Raji (cell line): ENCODE results near the gene CTRL.
A peak's percentile ranks its signal among the peaks of the same experiment; 100 is the strongest.

Source experiments
- POLR2A ChIP-seq: IDR thresholded peaks from 2 replicates; pipeline ENCODE4 v1.6.1; 2011; ENCODE audit warnings: low read depth, low read length, control low read depth; ENCODE audit not compliant: insufficient read depth

CTRL gene

DNA sequence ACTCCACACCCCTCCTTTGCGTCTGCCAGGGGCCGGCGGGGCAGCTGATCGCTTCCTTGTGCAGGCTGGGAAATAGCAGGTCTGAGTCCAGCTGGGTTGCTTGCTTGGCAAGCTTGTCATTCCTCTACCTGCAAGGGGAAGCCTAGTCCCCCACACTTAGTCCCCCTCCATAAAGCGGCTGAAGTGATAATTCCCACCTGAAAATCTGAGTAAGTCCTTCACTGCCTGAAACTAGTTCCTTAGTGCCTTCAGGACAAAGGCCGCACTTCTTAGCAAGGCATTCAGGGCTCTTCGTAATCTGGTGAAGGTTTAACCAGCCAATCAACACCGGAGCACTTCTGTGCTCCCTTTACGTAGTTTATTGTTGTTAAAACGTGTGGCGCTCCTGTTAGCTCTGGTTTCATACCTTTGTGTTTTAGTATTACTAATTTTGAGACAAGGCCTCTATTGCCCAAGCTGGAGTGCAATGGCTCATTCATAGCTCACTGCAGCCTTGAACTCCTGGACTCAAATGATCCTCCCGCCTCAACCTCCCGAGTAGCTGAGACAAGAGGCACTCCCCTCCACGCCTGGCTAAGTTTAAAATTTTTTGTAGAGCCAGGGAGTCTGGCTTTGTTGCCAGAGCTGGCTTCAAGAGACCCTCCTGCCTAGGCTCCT is 37.8 kb downstream of the CTRL start:
- no peak for TF ChIP-seq POLR2A

DNA sequence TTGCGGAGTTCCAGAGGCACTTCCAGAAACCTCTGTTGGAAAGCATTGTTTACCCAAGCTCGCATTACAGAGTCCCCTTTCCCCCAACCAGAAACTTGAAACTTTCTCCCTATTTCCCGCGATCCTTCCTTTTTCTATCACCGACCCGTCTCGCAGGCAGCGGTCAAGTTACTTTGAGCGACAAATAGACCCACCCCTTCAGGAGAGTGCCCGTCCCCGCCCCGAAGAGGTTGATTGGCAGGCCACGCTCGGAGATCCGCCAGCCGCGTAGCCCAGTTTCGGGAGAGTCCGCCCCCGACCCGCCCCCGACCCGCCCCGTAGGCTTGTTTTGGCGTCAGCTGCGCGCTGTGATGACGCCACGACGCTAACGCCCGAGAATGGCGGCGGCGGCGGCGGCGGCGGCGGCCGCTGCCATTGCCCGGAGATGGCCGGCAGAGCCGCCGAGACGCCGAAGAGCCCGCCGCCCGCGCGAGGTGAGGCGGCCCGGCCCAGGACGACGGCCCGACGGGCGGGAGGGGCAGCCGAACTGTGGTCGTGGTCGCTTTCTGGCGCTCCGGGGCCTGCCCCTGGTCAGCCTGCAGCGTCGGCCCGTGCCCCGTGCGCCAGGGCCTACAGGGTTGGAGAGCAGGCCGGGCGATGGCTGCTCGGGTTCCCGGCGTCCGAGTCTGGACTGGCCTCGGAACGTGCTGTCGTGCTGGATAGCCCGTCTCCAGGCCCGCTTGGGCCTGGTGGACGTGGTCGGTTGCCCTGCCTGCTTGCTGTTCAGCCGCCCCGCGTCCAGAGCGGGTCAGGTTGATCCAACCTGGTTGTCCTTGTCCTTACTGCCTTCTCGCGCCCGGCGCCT is 38.5 kb downstream of the CTRL start, which contains the start of gene PSKH1:
TSS of gene PSKH1 (plus strand) at position 356 of the 844 bp plus-strand sequence. CDS start 15,496 bp downstream, outside the sequence.
- TF ChIP-seq POLR2A = peak; percentile 65

DNA sequence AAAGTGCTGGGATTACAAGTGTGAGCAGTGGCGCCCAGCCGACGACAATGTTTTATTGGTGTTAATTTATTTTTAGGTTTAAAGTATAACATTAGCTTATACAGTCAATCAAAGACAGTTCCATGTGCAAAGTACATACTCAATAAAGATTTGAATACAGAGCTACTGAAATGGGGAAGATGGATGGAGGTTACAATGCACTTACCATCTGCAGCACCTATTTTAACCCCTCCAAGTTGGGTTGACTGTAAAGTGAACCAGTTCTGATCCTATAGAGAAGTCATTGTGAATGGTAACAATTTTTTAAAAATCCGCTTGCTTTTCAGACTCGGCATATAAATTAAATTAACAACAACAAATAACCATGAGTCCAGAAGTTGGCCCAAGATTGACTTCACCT is 39.3 kb downstream of the CTRL start:
- TF ChIP-seq POLR2A = no peak

DNA sequence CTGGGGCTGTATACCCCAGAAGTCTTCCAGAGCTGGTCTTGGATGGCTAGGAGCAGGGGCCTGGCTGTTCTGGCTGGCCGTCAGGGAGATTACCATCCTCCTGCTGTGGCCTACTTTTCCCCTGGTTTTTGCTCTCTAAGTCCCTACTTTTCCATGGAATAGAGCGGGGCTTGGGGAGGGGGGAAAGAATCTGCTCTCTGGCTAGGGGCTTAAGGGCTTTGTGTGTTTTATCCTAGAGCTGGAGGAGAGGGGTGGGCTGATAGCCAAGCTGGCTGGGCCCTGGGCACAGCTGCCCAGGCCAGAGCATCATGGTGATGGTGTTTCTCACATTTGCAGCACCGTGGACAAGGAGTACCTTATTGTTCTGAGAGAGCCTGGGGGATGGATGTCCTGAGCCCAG is 43.3 kb downstream of the CTRL start:
- TF ChIP-seq POLR2A = no peak

DNA sequence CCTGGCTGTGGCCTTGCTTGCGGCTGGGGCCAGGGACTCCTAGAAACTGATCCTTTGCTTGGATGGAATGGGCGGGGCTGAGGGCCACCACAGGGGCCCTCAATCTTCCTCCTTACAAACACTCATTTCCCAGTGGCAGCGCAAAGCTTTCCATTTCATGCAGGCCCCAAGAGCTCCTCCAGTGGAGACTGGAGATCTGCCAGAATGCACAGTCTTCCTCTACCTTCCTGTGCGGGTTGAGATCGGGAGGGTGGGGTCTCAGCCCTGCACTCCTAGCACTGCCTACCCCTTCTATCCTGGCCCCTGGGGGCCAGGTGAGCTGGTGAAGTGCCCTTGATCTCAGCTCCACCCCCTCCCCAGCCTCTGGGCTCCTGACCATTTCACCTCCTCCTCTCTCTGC is 45.3 kb downstream of the CTRL start:
- TF ChIP-seq POLR2A = no peak

DNA sequence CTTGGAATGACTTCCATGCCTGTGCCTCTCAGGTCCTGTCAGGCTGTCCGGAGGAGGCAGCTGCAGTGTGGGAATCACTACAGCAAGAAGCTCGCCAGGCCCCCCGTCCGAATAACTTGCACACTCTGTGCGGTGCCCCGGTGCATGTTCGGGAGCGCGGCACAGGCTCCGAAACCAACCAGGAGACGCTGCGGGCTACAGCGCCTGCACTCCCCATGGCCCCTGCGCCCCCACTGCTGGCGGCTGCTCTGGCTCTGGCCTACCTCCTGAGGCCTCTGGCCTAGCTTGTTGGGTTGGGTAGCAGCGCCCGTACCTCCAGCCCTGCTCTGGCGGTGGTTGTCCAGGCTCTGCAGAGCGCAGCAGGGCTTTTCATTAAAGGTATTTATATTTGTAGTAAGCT is 45.7 kb downstream of the CTRL start:
- TF ChIP-seq POLR2A = no peak

DNA sequence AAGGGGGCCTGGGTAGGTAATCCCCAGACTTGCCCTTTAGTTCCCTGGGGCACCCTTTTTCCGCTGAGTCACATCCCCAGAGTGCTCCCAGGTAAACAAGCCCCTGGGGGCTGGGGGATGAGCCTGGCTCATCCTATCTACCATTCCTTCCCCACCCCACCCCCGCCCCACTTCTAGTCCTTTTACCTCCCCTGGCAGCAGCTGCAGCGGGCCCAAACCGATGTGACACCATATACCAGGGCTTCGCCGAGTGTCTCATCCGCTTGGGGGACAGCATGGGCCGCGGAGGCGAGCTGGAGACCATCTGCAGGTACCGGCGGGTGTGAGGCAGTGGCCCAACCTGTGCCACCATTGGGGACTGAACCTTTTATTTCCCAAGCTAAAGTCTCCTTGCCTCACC is 46.1 kb downstream of the CTRL start:
- no peak for TF ChIP-seq POLR2A

DNA sequence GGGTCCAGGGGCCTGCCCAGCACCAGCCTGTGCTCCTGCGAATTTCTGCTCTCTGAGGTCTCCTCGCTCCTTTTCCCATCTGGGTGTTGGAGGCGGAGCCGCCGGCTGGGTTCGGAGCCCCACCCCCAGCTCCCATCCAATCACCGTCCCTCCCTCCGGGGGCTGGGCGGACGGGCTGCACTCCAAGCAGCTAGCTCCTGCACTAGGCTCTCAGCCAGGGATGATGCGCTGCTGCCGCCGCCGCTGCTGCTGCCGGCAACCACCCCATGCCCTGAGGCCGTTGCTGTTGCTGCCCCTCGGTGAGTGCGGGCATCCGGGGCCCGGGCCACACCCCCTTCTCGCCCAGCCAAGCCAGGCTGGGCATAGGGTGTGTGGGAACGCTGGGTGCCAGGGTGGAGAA is 47.0 kb downstream of the CTRL start, which contains the start of gene NRN1L:
TSS of gene NRN1L (plus strand) at position 202 of the 400 bp plus-strand sequence. CDS start at position 221, 19 bp downstream.
- TF ChIP-seq POLR2A = no peak

DNA sequence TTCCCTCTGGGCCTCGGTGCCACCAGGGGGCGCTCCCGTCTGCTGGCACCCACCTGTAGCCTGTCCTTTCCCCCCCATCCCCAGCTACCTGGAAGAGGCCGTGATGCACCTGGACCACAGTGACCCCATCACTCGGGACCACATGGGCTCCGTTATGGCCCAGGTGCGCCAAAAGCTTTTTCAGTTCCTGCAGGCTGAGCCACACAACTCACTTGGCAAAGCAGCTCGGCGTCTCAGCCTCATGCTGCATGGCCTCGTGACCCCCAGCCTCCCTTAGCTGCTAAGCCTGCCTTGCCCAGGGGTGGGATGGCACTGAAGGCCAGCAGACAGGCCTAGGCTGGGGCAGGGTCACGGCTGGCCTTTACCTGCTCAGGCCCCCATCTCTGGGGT is 47.8 kb downstream of the CTRL start:
- TF ChIP-seq POLR2A = no peak

DNA sequence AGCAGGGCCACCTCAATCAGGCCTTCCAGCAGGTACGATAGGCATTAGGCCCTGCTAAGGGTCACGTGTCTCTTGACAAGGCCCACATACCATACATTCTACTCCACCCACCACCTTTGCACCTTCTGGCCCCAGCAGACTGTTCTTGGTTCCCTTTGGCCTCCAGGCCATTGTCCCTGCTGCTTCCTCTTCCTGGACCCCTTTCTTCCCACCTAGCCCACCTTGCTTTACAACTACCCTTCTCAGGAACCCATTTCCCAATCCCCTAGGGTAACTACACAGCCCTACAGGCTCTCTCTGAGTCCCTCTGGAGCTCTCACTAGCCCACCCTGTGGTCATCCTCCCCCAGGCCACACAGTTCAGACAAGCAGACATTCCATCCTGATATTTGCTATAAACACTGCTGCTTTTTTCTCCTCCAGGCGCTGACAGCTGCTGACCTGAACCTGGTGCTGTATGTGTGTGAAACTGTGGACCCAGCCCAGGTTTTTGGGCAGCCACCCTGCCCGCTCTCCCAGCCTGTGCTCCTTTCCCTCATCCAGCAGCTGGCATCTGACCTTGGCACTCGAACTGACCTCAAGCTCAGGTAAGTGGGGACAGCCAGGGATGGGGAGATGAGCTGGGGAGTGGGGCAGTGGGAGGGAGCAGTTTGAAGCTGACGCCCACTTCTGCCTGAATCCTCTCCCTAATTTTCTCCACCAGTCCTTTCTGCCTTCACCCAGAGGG is 48.4 kb downstream of the CTRL start:
- TF ChIP-seq POLR2A = no peak

DNA sequence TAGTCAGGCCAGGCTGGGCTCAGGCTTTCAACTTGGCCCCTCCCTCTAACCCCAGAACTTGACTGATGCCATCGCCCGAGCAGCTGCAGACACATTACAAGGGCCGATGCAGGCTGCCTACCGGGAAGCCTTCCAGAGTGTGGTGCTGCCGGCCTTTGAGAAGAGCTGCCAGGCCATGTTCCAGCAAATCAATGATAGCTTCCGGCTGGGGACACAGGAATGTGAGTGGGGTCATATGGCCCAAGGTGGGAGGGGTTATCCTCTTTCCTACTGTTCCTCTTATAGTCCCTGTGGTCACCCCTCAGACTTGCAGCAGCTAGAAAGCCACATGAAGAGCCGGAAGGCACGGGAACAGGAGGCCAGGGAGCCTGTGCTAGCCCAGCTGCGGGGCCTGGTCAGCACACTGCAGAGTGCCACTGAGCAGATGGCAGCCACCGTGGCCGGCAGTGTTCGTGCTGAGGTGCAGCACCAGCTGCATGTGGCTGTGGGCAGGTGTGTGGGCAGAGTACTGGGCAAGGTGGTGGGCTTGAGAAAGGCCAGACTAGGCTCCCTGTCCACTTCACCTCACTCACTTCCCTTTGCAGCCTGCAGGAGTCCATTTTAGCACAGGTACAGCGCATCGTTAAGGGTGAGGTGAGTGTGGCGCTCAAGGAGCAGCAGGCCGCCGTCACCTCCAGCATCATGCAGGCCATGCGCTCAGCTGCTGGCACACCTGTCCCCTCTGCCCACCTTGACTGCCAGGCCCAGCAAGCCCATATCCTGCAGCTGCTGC is 49.1 kb downstream of the CTRL start:
- no peak for TF ChIP-seq POLR2A

DNA sequence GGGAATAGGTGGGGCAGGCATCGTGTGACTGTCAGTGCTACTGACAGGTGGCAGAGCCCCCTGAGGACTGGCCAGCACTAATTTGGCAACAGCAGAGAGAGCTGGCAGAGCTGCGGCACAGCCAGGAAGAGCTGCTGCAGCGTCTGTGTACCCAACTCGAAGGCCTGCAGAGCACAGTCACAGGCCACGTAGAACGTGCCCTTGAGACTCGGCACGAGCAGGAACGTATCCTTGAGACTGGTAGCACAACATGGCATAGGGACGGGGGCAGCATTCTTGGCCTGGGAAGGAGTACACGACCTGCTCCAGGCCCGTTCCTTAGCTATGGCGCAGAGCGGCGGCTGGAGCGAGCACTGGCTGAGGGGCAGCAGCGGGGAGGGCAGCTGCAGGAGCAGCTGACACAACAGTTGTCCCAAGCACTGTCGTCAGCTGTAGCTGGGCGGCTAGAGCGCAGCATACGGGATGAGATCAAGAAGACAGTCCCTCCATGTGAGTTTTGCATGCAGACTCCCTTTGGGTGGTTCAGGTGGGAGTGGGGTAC is 50.0 kb downstream of the CTRL start:
- no peak for TF ChIP-seq POLR2A

DNA sequence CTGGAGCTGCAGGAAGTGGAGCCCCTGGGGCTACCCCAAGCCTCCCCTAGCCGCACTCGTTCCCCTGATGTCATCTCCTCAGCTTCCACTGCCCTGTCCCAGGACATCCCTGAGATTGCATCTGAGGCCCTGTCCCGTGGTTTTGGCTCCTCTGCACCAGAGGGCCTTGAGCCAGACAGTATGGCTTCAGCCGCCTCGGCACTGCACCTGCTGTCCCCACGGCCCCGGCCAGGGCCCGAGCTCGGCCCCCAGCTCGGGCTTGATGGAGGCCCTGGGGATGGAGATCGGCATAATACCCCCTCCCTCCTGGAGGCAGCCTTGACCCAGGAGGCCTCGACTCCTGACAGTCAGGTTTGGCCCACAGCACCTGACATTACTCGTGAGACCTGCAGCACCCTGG is 51.1 kb downstream of the CTRL start:
- TF ChIP-seq POLR2A = no peak

DNA sequence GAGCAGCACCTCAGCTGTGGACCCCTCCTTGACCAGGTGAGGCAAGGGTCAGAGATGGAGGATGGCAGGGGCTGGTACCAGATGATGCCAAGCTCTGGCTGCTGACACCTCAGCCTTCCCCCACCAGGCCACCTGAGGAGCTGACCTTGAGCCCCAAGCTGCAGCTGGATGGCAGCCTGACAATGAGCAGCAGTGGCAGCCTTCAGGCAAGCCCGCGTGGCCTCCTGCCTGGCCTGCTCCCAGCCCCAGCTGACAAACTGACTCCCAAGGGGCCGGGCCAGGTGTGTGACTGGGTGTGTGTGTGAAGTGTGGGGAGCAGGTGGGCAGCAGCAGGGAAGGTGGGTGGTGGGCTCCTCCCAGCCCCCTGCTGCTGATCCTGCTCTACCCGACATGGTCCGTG is 51.7 kb downstream of the CTRL start:
- TF ChIP-seq POLR2A = no peak
